HG03432 (cell line): ENCODE measurements around the gene FXR2.
A peak's percentile ranks its signal among the peaks of the same experiment; 100 is the strongest.

Source experiments
- ATAC-seq: cut with Tn5 transposase; IDR thresholded peaks from one replicate; pipeline ENCODE4 v1.9.1; 2021; ENCODE audit warnings: mild to moderate bottlenecking, moderate library complexity; ENCODE audit not compliant: unreplicated experiment

Gene FXR2

DNA sequence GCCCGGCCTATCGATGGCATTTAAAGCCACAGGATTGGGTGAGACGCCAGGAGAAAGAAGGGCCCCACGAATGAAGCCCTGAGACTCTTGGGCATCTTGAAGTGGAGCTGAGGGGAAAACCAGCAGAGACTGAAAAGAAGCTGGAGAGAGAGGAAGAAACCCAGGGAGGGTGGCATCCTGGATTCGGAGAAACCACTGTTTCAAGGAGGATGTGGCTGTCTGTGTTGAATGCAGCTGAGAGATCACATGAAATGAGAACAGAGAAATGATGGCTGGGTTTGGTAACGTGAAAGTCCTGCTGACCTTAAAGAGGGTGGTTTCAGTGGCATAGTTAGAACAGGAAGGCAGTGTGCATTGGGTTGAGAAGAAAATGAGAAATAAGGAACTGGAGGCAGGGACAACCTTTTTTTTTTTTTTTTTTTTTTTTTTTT lies 62.1 kb downstream of the FXR2 start:
- ATAC-seq, result peak; percentile 67

DNA sequence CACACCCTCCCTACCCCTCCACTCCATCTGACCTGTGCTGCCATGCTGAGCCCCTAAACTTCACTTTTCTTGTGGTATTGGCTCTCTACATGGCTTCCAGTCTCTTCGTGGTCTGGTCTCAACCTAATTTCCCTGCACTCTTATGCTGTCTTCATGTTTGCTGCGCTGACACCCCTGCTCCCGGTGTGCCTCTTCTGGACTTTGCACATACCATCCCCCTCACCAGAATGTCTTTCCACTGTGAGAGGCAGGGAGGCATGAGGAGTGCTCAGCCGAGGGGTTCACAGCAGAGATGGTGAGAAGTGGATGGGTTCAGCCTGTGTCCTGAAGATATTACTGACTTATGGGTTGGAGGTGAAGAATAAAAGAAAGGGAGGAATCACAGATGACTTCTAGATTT lies 63.3 kb downstream of the FXR2 start:
- no peak for ATAC-seq

DNA sequence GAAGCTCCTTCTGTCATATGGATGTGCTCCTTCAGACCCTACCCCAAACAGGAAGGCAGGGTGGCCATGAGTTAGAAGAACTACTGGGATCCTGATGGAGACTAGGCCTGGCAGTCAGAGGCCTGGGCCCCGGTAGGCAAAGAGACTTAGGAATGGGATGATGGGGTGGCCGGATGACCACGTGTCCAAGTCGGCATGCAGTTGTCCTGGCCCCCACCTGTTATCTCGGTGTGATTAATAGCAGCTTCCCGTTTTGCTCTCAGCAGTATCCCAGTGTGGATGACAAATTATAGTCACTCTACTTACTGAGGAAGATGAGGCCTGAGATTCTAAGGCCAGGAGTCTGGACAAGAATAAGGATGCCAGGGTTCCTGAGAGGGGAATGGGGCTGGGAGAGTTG lies 64.4 kb downstream of the FXR2 start:
- no peak for ATAC-seq

DNA sequence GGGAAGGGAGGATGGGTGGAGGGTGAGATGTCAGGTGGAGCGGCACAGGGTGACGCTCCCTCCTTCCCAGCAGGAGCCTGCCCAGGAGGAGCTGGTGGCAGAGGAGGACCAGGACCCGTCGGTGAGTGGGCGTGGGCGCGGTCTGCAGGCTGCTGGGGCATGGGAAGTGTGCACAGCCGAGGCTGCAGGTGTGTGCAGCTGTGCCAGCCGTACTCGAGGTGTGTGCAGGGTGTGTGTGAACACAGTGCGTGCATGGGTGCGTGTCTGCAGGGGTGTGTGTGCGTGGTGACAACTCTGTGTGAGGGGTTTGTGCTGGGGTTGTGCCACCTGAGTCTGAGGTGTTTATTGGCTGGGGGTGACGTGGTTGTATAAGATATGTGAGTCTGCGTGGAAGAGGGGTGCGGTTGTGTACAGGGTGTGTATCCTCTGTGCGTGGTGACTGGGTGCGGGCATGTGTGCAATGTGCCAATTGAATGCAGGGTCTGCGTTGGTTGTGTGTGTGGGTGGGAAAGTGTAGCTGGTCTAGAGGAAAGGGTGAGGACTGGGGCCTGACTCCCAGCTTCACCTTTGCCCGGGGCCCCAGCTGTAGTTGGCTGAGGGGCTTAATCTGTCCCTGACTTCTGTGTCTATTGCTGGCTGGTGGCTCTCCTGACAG lies 65.2 kb downstream of the FXR2 start:
- ATAC-seq, result no peak

DNA sequence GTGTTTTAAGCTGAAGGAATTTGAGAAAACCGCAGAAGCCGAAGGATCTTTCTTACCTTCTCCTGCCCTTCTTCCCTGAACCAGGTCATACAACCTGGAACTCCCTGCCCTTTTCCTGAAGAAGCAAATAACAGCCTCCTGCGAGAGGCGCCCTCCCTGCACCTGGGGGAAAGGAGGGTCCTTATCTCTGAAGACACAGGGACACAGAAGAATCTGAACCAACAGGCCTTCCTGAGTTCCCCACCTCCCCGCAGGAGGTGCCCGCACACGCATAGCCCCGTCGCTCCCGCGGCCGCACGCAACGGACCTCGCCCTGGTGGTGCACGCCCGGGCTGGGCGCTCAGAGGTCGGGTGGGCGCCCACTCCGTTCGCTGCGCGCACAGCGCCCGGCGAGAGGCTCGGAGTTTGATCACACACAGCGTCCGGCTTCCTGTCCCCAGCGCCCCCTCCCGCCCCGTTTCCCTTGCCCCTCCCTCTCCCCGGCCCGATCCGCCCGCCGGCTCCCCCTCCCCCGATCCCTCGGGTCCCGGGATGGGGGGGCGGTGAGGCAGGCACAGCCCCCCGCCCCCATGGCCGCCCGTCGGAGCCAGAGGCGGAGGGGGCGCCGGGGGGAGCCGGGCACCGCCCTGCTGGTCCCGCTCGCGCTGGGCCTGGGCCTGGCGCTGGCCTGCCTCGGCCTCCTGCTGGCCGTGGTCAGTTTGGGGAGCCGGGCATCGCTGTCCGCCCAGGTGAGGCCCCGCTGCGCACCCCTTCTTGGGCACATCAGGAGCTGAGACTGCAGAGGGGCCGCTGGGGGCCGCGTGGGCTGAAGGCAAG lies 65.9 kb downstream of the FXR2 start, which contains the start of gene TNFSF12:
TNFSF12 (plus strand) TSS at position 474 of the 816 bp plus-strand sequence; CDS start at position 570, 96 bp downstream.
- ATAC-seq, result no peak

DNA sequence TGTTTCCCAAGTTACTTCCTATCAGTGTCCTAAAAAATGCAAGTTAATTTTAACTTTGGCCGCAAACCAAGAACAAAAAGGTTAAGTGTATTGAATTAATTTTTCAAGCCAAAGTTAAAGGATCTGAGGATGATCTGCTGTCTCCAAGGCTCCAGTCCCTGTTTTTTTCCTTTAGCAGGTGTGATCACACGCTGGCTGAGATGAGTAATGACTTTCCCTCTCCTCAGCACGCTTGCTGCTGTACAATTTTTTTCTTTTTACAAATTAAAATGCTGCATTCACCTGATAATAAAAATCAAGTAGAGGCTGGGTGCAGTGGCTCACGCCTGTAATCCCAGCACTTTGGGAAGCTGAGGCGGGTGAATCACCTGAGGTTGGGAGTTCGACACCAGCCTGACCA lies 69.8 kb downstream of the FXR2 start:
- ATAC-seq, result no peak
